GM12873 (cell line): ENCODE measurements around the gene NSUN4.

ENCODE experiments used
- TF ChIP-seq, protein P1 (sequence below): IDR thresholded peaks from 2 replicates; pipeline ENCODE4 v1.5.1; 2012; ENCODE audit warnings: low read depth, mild to moderate bottlenecking, moderate library complexity, low read length, control low read depth; ENCODE audit not compliant: insufficient read depth; ENCODE audit errors: missing control alignments

The NSUN4 gene

DNA sequence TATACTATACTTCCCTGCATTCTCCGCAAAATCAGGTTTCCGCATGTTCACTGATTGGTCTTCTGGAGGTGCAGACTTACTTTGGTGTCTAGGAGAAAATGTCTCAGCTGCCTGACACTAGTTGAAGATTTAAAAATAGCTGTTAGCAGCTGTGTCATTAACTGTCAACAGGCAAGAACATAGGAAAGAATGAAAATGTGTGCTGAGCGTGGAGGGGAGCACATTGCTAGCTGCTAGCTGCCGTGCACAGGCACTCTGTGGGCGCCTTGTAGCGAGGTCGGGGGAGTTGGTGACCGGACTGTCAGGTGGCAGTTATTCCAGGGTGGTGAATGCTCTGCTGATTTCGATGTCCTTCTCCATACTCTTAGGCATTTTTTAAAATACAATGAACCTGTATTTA, 58.7 kb downstream of the NSUN4 start:
- TF ChIP-seq, protein P1, sequence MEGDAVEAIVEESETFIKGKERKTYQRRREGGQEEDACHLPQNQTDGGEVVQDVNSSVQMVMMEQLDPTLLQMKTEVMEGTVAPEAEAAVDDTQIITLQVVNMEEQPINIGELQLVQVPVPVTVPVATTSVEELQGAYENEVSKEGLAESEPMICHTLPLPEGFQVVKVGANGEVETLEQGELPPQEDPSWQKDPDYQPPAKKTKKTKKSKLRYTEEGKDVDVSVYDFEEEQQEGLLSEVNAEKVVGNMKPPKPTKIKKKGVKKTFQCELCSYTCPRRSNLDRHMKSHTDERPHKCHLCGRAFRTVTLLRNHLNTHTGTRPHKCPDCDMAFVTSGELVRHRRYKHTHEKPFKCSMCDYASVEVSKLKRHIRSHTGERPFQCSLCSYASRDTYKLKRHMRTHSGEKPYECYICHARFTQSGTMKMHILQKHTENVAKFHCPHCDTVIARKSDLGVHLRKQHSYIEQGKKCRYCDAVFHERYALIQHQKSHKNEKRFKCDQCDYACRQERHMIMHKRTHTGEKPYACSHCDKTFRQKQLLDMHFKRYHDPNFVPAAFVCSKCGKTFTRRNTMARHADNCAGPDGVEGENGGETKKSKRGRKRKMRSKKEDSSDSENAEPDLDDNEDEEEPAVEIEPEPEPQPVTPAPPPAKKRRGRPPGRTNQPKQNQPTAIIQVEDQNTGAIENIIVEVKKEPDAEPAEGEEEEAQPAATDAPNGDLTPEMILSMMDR = no peak

DNA sequence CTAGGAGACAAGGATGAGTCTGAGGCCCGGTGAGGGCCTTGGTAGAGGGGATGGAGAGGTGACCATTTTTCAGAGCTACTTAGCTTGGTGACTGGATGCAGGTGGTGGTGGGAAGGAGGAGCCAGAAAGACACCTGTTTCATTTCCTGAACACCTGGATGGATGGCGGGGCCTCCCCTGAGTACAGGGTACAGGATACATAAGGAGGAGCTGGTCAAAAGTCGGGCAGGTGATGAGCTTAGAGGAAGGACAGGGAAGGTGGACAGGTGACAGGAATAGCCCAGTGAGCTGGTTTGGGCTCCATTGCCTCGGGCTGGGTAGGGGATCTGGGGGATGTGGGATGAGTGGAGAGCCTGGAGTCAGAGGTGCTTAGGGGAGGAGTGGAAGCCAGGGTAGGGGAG, 59.8 kb downstream of the NSUN4 start:
- TF ChIP-seq, protein P1 = no peak

- TF ChIP-seq, protein P1 = no peak
Observed at GRCh38 chr1:46401154-46401913, 60.7 kb downstream of the NSUN4 start.

- TF ChIP-seq, protein P1 = no peak
Observed at GRCh38 chr1:46401964-46402626, 61.5 kb downstream of the NSUN4 start.

GRCh38 chr1:46403916-46404315, 63.3 kb downstream of the NSUN4 start:
- TF ChIP-seq, protein P1 = no peak

DNA sequence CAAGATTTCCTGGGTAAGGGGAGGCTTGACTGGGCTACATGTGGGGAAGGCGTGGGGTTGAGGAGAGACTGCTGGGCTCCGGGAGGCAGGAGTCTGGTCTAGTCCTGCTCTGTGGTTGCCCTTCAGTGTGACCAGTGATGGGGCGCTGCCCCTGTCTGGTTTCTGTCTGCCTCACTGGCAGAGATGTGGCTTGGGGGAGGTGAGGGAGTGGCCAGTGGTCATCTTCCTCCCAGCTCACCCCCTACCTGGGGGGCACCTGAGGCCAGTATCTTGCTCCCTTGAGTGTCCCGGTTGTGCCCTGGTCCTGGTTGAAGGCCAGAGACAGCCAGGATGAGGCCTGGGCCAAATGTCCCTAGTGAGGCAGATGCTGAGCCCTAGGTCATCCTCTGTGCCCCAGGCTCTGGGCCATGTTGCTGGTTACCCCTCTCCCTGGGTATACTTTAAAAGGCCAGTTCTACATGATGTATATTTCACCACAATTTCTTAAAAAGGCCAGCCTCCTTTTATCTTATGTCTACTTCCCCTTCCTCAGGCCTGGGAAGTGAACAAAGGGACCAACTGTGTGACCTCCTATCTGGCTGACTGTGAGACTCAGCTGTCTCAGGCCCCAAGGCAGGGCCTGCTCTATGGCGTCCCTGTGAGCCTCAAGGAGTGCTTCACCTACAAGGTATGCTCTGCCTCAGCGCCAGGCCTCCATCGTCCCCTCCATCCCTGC, 64.0 kb downstream of the NSUN4 start:
- TF ChIP-seq, protein P1 = no peak

- TF ChIP-seq, protein P1 = no peak
Observed at GRCh38 chr1:46405197-46405555, 64.6 kb downstream of the NSUN4 start.
